Erythroblast (primary cell): ENCODE data around the gene POLD2.

Source experiments
- GATA1 ChIP-seq: IDR thresholded peaks from 2 replicates; pipeline ENCODE4 v1.6.1; 2011; ENCODE audit warnings: low read depth, mild to moderate bottlenecking, control low read depth, low read length, moderate library complexity
- POLR2A ChIP-seq: IDR thresholded peaks from 2 replicates; pipeline ENCODE4 v1.6.1; 2011; ENCODE audit warnings: mild to moderate bottlenecking, low read length

- no peak for TF ChIP-seq POLR2A
- TF ChIP-seq GATA1, result no peak
Observed at GRCh38 chr7:44065431-44066110, 57.8 kb downstream of the POLD2 start, which contains the start of gene PGAM2.
